C4-2B (cell line): ENCODE measurements around the gene PCAT7.

ENCODE experiments used
- CTCF ChIP-seq: fragments of 450-650 bp; conservative IDR thresholded peaks from 2 replicates; pipeline ENCODE4 v1.5.1; 2017; ENCODE audit warnings: mild to moderate bottlenecking
- ZFX ChIP-seq: fragments of 450-650 bp; IDR thresholded peaks from 2 replicates; pipeline ENCODE4 v1.6.1; 2017

- TF ChIP-seq CTCF (no peak), ZFX (no peak)
Measured at GRCh38 chr9:94526271-94526670, 28.6 kb upstream of the PCAT7 start.
